Fibroblast of lung (primary cell): ENCODE data around the gene ZNF813. TPM values are rescaled to one million over a fixed set of nuclear protein-coding genes. Genes with fewer than 3 reads are reported as not detected.
"Not testable (repeated sequence)": the region's sequence is repeated elsewhere in the genome, so short reads cannot be mapped to it uniquely, and the experiment has no call there.

ENCODE experiments used
- DNase-seq, 2 donors: peaks; one replicate each; pipeline versions ENCODE4 v3.0.0 to v3.0.0-alpha.2; 2010; ENCODE audit warnings: low read depth in 2 of 2
- H2AFZ ChIP-seq: 2 replicates; pipeline ENCODE4 v1.5.1; 2012; ENCODE audit warnings: low read length, control low read depth, inconsistent platforms
- H3K27ac ChIP-seq: 2 replicates; pipeline ENCODE4 v1.5.1; 2011; ENCODE audit warnings: low read length, control low read depth; ENCODE audit not compliant: insufficient read depth
- H3K27me3 ChIP-seq: 2 replicates; pipeline ENCODE4 v1.5.1; 2011; ENCODE audit warnings: mild to moderate bottlenecking, low read length; ENCODE audit not compliant: control insufficient read depth, insufficient read depth
- H3K36me3 ChIP-seq: 2 replicates; pipeline ENCODE4 v1.5.1; 2011; ENCODE audit warnings: low read length; ENCODE audit not compliant: control insufficient read depth, insufficient read depth
- H3K4me1 ChIP-seq: 2 replicates; pipeline ENCODE4 v1.5.1; 2011; ENCODE audit warnings: low read length; ENCODE audit not compliant: control insufficient read depth, insufficient read depth; ENCODE audit errors: extremely low read depth
- H3K4me2 ChIP-seq: 2 replicates; pipeline ENCODE4 v1.5.1; 2011; ENCODE audit warnings: low read length, control low read depth; ENCODE audit not compliant: insufficient read depth; ENCODE audit errors: extremely low read depth
- H3K4me3 ChIP-seq, 4 experiments: fragments of 200-600 bp in 1 of 4; sonication (generic) in 1 of 4; replicated peaks in 1 of 4; 2 replicates each; pipeline ENCODE4 v1.5.1; 2011 to 2016; ENCODE audit warnings: low read length in 4 of 4, low read depth in 3 of 4, mild to moderate bottlenecking in 3 of 4, control low read depth in 2 of 4, inconsistent platforms in 1 of 4, mixed read lengths in 1 of 4; ENCODE audit not compliant: insufficient read depth in 1 of 4; ENCODE audit errors: control extremely low read depth in 1 of 4
- H3K79me2 ChIP-seq: 2 replicates; pipeline ENCODE4 v1.5.1; 2012; ENCODE audit warnings: mild to moderate bottlenecking, low read length, inconsistent platforms; ENCODE audit not compliant: control insufficient read depth, insufficient read depth
- H3K9ac ChIP-seq: 2 replicates; pipeline ENCODE4 v1.5.1; 2011; ENCODE audit warnings: mild to moderate bottlenecking, low read length, control low read depth; ENCODE audit not compliant: insufficient read depth
- H3K9me3 ChIP-seq: 2 replicates; pipeline ENCODE4 v1.5.1; 2012; ENCODE audit warnings: low read depth, low read length; ENCODE audit not compliant: control insufficient read depth, insufficient read depth
- H4K20me1 ChIP-seq: 2 replicates; pipeline ENCODE4 v1.5.1; 2011; ENCODE audit warnings: low read length; ENCODE audit not compliant: control insufficient read depth, insufficient read depth; ENCODE audit errors: extremely low read depth
- EZH2 ChIP-seq: IDR thresholded peaks from 2 replicates; pipeline ENCODE4 v1.5.1; 2012; ENCODE audit warnings: low read length, control low read depth, mild to moderate bottlenecking; ENCODE audit errors: missing control alignments
- polyA plus RNA-seq, 2 donors: library from polyadenylated mRNA; depleted of rRNA in 1 of 2; stranded (reverse) in 1 of 2; unstranded in 1 of 2; fragments of >200 nt; gene quantifications; 2 replicates each; pipeline ENCODE4 v1.2.1, GENCODE V29; 2011 to 2012; ENCODE audit warnings: missing spikeins in 1 of 2
- total RNA-seq: library from RNA; depleted of rRNA; stranded (reverse); fragments of >200 nt; gene quantifications from 2 replicates; pipeline ENCODE4 v1.2.1, GENCODE V29; 2014
- TF ChIP-seq, protein P1 (sequence below), 2 donors: IDR thresholded peaks in 1 of 2; conservative IDR thresholded peaks in 1 of 2; 1 replicate in 1 of 2; 2 replicates in 1 of 2; pipeline ENCODE4 v1.5.1; 2011 to 2012; ENCODE audit warnings: low read length in 2 of 2, control low read depth in 1 of 2, inconsistent platforms in 1 of 2, low read depth in 1 of 2, mild to moderate bottlenecking in 1 of 2

The ZNF813 gene
- total and polyA plus RNA-seq, 2 donors (not counting 1 experiment from before 2014, with no cell fraction given), result 1.8 to 3.6 TPM

GRCh38 chr19:53424968-53425597, 42.5 kb upstream of the ZNF813 start:
- no peaks in the 10 kb centered on the region for H3K4me1 ChIP-seq
- no peak overlapping the region for H3K4me2 ChIP-seq
- H3K9ac ChIP-seq, result no peak overlapping the region
- no peaks in the 10 kb centered on the region for H3K9me3 ChIP-seq
- H3K27ac ChIP-seq, result no peak overlapping the region
- H2AFZ ChIP-seq, result no peak overlapping the region
- H3K4me3 ChIP-seq, result no peak overlapping the region
- peak; percentile 54 to 71 for DNase-seq
- TF ChIP-seq EZH2, result no peak
- TF ChIP-seq, protein P1, sequence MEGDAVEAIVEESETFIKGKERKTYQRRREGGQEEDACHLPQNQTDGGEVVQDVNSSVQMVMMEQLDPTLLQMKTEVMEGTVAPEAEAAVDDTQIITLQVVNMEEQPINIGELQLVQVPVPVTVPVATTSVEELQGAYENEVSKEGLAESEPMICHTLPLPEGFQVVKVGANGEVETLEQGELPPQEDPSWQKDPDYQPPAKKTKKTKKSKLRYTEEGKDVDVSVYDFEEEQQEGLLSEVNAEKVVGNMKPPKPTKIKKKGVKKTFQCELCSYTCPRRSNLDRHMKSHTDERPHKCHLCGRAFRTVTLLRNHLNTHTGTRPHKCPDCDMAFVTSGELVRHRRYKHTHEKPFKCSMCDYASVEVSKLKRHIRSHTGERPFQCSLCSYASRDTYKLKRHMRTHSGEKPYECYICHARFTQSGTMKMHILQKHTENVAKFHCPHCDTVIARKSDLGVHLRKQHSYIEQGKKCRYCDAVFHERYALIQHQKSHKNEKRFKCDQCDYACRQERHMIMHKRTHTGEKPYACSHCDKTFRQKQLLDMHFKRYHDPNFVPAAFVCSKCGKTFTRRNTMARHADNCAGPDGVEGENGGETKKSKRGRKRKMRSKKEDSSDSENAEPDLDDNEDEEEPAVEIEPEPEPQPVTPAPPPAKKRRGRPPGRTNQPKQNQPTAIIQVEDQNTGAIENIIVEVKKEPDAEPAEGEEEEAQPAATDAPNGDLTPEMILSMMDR (conservative IDR thresholded peaks at IDR 0.05 in 1 of 2, IDR thresholded peaks at IDR 0.05 in 1 of 2; ENCODE audit: low read depth in 1 of 2, low read length in 2 of 2), result peak; percentile 61 to 88
- no peaks in the 10 kb centered on the region for H4K20me1 ChIP-seq
- no peaks in the 10 kb centered on the region for H3K79me2 ChIP-seq
- H3K27me3 ChIP-seq, result no peaks in the 10 kb centered on the region
- H3K36me3 ChIP-seq, result no peaks in the 10 kb centered on the region

DNA sequence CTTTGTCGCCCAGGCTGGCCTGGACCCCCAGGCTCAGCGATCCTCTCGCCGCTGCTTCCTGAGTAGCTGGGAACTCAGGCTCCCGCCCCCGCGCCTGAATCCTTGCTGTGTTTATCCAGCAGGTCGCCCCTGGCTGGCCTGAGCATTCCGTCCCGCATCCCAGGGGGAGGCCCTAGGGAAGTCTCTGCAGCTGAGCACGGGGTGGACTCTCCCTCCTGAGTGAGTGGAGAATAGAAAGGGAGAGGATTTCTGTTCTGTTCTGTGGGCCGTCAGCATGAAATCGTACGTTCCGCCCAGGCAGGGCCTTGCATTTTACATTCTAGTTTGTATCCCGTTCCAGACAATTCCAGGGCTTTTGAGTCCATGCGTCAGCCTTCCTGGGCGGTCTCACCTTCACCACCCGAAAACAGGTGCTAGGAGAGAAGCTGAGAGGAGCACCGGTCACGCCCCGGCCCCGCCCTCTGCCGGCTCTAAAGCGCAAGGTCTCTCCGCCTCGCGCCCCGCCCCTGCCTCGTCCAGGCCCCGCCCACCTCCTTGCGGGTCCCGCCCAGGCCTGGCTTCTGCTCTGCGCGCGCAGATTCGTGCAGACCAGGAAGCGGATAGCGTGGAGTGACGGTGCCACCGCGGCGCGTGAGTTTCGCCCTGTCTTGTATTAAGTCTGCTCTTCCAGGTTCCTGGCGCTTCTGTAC, 36.0 kb upstream of the ZNF813 start, which contains the start of gene ZNF761:
Gene ZNF761, plus strand, starts transcription at position 586 of the 689 bp plus-strand sequence. CDS start 15,285 bp downstream, outside the sequence.
- Histone ChIP-seq H3K4me2 (peak within 1 kb of the TSS; percentile 92), H3K9ac (peak within 1 kb of the TSS; percentile 73), H4K20me1 (no peaks in the 10 kb centered on the region), H3K27me3 (no peaks in the 10 kb centered on the region), H3K36me3 (no peaks in the 10 kb centered on the region), H3K9me3 (no peaks in the 10 kb centered on the region), H2AFZ (peak within 1 kb of the TSS; percentile 91), H3K27ac (peak within 1 kb of the TSS; percentile 82), H3K4me3 (peak within 1 kb of the TSS; percentile 84 to 89 (median 88)), H3K4me1 (no peaks in the 10 kb centered on the region), H3K79me2 (no peaks in the 10 kb centered on the region)
- TF ChIP-seq EZH2, result no peak
- TF ChIP-seq, protein P1 (conservative IDR thresholded peaks at IDR 0.05 in 1 of 2, IDR thresholded peaks at IDR 0.05 in 1 of 2; ENCODE audit: low read depth in 1 of 2, low read length in 2 of 2), result peak; percentile 33 to 46
- peak; percentile 83 to 86 for DNase-seq

DNA sequence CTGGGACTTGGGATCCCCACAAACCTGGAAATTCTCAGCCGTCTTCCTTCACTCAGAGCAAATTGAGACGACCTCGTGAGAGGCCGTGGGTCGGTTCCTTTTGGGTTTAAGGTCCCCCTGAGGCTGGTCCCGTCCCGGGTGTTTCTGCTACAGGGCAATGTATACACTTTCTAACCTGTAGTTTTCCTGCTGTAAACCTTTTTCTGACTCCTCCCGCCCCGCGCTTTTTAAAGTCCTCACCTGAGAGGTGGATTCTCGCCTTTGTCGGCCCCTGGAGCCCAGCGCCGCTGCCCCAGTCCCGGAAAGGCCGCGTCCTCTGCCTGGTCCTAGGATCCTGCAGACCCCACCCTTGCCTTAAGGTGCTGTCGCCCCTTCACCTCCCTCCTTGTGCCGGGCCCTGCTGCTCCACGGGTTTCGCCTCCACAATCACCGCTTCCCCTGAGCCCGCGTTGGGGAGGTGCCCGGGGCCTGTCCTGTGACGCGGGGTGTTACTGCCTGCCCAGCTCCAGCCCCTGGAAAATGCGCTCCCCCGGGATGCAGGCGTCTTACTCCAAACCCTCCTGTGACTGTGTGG, 35.4 kb upstream of the ZNF813 start:
- Histone ChIP-seq H4K20me1 (no peaks in the 10 kb centered on the region), H3K27ac (peak overlapping the region; percentile 82), H3K36me3 (no peaks in the 10 kb centered on the region), H3K79me2 (no peaks in the 10 kb centered on the region), H3K4me1 (no peaks in the 10 kb centered on the region), H3K4me3 (peak overlapping the region; percentile 84 to 89 (median 88)), H3K9me3 (no peaks in the 10 kb centered on the region), H3K27me3 (no peaks in the 10 kb centered on the region), H2AFZ (peak overlapping the region; percentile 80), H3K9ac (peak overlapping the region; percentile 73), H3K4me2 (peak overlapping the region; percentile 88)
- no peak for TF ChIP-seq EZH2
- TF ChIP-seq, protein P1 (conservative IDR thresholded peaks at IDR 0.05 in 1 of 2, IDR thresholded peaks at IDR 0.05 in 1 of 2; ENCODE audit: low read depth in 1 of 2, low read length in 2 of 2), result no peak
- DNase-seq, result peak; percentile 6 to 11

DNA sequence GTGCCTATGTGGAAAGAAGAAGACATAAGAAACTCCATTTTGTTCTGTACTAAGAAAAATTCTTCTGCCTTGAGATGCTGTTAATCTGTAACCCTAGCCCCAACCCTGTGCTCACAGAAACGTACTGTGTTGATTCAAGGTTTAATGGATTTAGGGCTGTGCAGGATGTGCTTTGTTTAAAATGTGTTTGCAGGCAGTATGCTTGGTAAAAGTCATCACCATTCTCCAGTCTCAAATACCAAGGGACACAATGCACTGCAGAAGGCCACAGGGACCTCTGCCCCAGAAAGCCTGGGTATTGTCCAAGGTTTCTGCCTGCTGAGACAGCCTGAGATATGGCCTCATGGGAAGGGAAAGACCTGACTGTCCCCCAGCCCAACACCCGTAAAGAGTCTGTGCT, 23.7 kb upstream of the ZNF813 start:
- not testable (repeated sequence) for H2AFZ ChIP-seq, H4K20me1 ChIP-seq, H3K27ac ChIP-seq, H3K4me3 ChIP-seq, H3K9ac ChIP-seq, H3K79me2 ChIP-seq, DNase-seq, H3K27me3 ChIP-seq, H3K9me3 ChIP-seq, H3K4me2 ChIP-seq, H3K36me3 ChIP-seq, H3K4me1 ChIP-seq
